Breast epithelium (tissue), 4 donors: ENCODE measurements around the gene TMEM217. TPM values are rescaled to one million over a fixed set of nuclear protein-coding genes. Genes with fewer than 3 reads are reported as not detected.

Experiments used
- DNase-seq, 2 donors: peaks; one replicate each; pipeline ENCODE4 v3.0.0-alpha.2; 2019; ENCODE audit warnings: low spot score in 2 of 2
- H3K27ac ChIP-seq, 2 donors: fragments of 200-600 bp; sonication (generic) in 1 of 2; one replicate each; pipeline ENCODE4 v1.5.1; 2016 to 2019; ENCODE audit warnings: mild to moderate bottlenecking in 1 of 2
- H3K27me3 ChIP-seq, 2 donors: fragments of 200-600 bp; sonication (generic) in 1 of 2; one replicate each; pipeline versions ENCODE4 v1.5.1 to v1.6.0; 2017 to 2019; ENCODE audit warnings: control low read depth in 1 of 2, mild to moderate bottlenecking in 1 of 2
- H3K36me3 ChIP-seq: fragments of 200-600 bp; one replicate; pipeline ENCODE4 v1.5.1; 2019
- H3K4me1 ChIP-seq, 2 donors: fragments of 200-600 bp; sonication (generic); one replicate each; pipeline ENCODE4 v1.5.1; 2016 to 2019; ENCODE audit warnings: control low read depth in 1 of 2
- H3K4me3 ChIP-seq, 3 donors: fragments of 200-600 bp; sonication (generic); 1 replicate in 2 of 3; 2 replicates in 1 of 3; pipeline ENCODE4 v1.5.1; 2016 to 2019; ENCODE audit warnings: mild to moderate bottlenecking in 3 of 3, moderate library complexity in 2 of 3
- H3K9me3 ChIP-seq, 2 donors: fragments of 200-600 bp; sonication (generic) in 1 of 2; one replicate each; pipeline ENCODE4 v1.5.1; 2016 to 2019; ENCODE audit warnings: control low read depth in 1 of 2
- POLR2A ChIP-seq: fragments of 450-650 bp; IDR thresholded peaks from one replicate; pipeline ENCODE4 v1.6.1; 2016; ENCODE audit warnings: antibody characterized with exemption, mild to moderate bottlenecking, moderate library complexity
- POLR2AphosphoS5 ChIP-seq, 3 donors: sonication (generic); formaldehyde crosslinking; IDR thresholded peaks; one replicate each; pipeline ENCODE4 v1.6.1; 2017; ENCODE audit warnings: antibody characterized with exemption in 3 of 3
- intact Hi-C: fragments of 100-400 bp; cut with DNase I; formaldehyde crosslinking; loops from one replicate; pipeline ENCODE4 v1.15.1; 2023; ENCODE audit warnings: low total_unique reads
- total RNA-seq, 3 donors: library from RNA; depleted of rRNA; stranded (reverse); fragments of >200 nt; gene quantifications; one replicate each; pipeline ENCODE4 v1.1.0, GENCODE V29; 2016
- TF ChIP-seq, protein P1 (sequence below), 3 donors: fragments of 450-650 bp; IDR thresholded peaks; one replicate each; pipeline ENCODE4 v1.5.1; 2016 to 2017; ENCODE audit warnings: antibody characterized with exemption in 3 of 3, mild to moderate bottlenecking in 3 of 3, moderate library complexity in 3 of 3

The TMEM217 gene
- total RNA-seq, 3 donors from 2014 or later = 0.66 to 1.0 TPM; not detected in 1

DNA sequence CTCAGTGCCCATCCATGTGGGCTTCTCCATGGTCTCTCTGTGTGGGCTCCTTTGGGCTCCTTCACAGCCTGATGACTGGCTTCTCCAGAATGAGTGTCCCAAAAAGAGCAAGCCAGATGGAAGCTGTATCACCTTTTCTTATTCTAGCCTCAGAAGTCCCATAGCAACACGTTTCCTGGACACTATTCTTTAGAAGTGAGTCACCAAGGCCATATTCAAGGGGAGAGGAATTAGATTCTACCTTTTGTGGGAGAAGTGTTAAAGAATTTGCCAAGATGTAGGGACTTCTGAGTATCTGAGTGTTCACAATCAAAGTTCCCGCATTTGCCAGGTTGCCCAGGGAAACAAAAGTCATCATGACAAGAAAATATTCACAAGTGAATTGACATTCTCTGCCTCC lies 21.0 kb downstream of the TMEM217 start:
- TF ChIP-seq, protein P1, sequence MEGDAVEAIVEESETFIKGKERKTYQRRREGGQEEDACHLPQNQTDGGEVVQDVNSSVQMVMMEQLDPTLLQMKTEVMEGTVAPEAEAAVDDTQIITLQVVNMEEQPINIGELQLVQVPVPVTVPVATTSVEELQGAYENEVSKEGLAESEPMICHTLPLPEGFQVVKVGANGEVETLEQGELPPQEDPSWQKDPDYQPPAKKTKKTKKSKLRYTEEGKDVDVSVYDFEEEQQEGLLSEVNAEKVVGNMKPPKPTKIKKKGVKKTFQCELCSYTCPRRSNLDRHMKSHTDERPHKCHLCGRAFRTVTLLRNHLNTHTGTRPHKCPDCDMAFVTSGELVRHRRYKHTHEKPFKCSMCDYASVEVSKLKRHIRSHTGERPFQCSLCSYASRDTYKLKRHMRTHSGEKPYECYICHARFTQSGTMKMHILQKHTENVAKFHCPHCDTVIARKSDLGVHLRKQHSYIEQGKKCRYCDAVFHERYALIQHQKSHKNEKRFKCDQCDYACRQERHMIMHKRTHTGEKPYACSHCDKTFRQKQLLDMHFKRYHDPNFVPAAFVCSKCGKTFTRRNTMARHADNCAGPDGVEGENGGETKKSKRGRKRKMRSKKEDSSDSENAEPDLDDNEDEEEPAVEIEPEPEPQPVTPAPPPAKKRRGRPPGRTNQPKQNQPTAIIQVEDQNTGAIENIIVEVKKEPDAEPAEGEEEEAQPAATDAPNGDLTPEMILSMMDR (IDR thresholded peaks at IDR 0.05) = no peak
- TF ChIP-seq POLR2AphosphoS5 (IDR thresholded peaks at IDR 0.05) (no peak), POLR2A (no peak)
- Histone ChIP-seq H3K9me3 (no peaks in the 10 kb centered on the region), H3K27me3 (no peaks in the 10 kb centered on the region), H3K27ac (no peak overlapping the region), H3K36me3 (no peaks in the 10 kb centered on the region), H3K4me1 (no peaks in the 10 kb centered on the region), H3K4me3 (no peak overlapping the region)
- no peak for DNase-seq
- intact Hi-C loops = no loop called here

GRCh38 chr6:37233541-37233940 lies 24.4 kb downstream of the TMEM217 start:
- intact Hi-C loops = no loop called here
- no peak overlapping the region for H3K27ac ChIP-seq
- DNase-seq = no peak
- H3K4me1 ChIP-seq = no peaks in the 10 kb centered on the region
- TF ChIP-seq, protein P1 (IDR thresholded peaks at IDR 0.05) = no peak
- no peak for TF ChIP-seq POLR2A
- TF ChIP-seq POLR2AphosphoS5 (IDR thresholded peaks at IDR 0.05) = no peak
- H3K4me3 ChIP-seq = no peak overlapping the region
- no peaks in the 10 kb centered on the region for H3K36me3 ChIP-seq
- no peaks in the 10 kb centered on the region for H3K9me3 ChIP-seq
- H3K27me3 ChIP-seq = no peaks in the 10 kb centered on the region

DNA sequence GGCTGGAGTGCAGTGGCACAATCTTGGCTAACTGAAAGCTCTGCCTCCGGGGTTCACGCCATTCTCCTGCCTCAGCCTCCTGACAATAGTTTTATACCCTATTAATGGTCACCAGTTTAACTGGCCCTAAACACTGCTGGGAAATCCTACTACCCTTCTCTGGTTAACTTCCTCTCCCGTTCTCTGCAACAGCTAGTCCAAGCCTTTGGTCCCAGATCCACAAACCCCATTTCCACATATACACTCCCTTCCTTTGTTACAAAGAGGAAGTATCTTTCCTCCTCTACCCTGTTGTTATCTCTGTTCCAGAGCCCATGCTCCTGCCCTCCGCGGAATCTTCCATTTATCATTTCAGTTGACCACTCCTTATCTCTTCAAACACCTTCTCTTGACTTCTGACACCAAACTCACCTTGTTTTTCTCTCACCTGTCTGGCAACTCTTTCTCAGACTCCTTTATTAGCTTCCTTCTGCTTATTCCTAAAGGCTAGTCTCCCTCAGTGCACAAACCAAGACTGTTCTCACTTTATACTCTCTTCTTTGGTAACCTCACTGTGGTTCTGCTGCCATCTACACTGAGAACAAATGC lies 25.4 kb downstream of the TMEM217 start:
- no peaks in the 10 kb centered on the region for H3K27me3 ChIP-seq
- intact Hi-C loops = no loop called here
- H3K27ac ChIP-seq = no peak overlapping the region
- H3K4me1 ChIP-seq = no peaks in the 10 kb centered on the region
- H3K36me3 ChIP-seq = no peaks in the 10 kb centered on the region
- no peak overlapping the region for H3K4me3 ChIP-seq
- DNase-seq = no peak
- no peak for TF ChIP-seq POLR2A
- no peak for TF ChIP-seq POLR2AphosphoS5 (IDR thresholded peaks at IDR 0.05)
- TF ChIP-seq, protein P1 (IDR thresholded peaks at IDR 0.05) = no peak
- no peaks in the 10 kb centered on the region for H3K9me3 ChIP-seq

DNA sequence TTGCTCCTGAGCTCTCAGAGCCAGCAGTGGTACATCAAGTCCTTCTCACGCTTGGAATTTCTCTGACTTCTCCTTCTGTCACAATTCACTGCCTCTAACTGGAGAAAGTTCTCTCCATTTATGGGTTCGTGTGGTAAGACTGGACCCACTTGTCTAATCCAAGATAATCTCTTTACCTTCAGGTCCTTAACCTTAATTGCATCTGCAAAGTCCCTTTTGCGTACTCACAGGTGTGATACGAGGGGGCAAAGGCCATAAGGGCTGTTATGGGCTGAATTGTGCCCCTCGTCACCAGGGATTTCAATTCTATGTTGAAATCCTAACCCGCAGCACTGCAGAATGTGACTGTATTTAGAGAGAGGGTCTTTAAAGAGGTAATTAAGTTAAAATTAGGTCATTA lies 27.8 kb downstream of the TMEM217 start:
- intact Hi-C loops = no loop called here
- no peak overlapping the region for H3K27ac ChIP-seq
- no peak for DNase-seq
- no peaks in the 10 kb centered on the region for H3K4me1 ChIP-seq
- H3K4me3 ChIP-seq = no peak overlapping the region
- H3K9me3 ChIP-seq = no peaks in the 10 kb centered on the region
- H3K27me3 ChIP-seq = no peaks in the 10 kb centered on the region
- H3K36me3 ChIP-seq = no peaks in the 10 kb centered on the region
- TF ChIP-seq, protein P1 (IDR thresholded peaks at IDR 0.05) = no peak
- TF ChIP-seq POLR2AphosphoS5 (IDR thresholded peaks at IDR 0.05) = no peak
- no peak for TF ChIP-seq POLR2A

GRCh38 chr6:37225350-37226169 lies 32.4 kb downstream of the TMEM217 start:
- H3K9me3 ChIP-seq = no peaks in the 10 kb centered on the region
- H3K27ac ChIP-seq = no peak overlapping the region
- TF ChIP-seq POLR2A = no peak
- TF ChIP-seq, protein P1 (IDR thresholded peaks at IDR 0.05) = no peak
- TF ChIP-seq POLR2AphosphoS5 (IDR thresholded peaks at IDR 0.05) = no peak
- intact Hi-C loops = no loop called here
- H3K4me3 ChIP-seq = no peak overlapping the region
- no peaks in the 10 kb centered on the region for H3K36me3 ChIP-seq
- H3K4me1 ChIP-seq = no peaks in the 10 kb centered on the region
- no peaks in the 10 kb centered on the region for H3K27me3 ChIP-seq
- DNase-seq = no peak
